HG03135 (cell line): ENCODE measurements around the gene SYNPO2.
"Not testable (repeated sequence)": the region's sequence is repeated elsewhere in the genome, so short reads cannot be mapped to it uniquely, and the experiment has no call there.

Experiments used
- ATAC-seq: cut with Tn5 transposase; IDR thresholded peaks from one replicate; pipeline ENCODE4 v1.9.1; 2021; ENCODE audit warnings: mild to moderate bottlenecking, moderate library complexity; ENCODE audit not compliant: unreplicated experiment

SYNPO2 gene

GRCh38 chr4:118997601-118998000 lies 108.9 kb downstream of the SYNPO2 start:
- ATAC-seq, result no peak

DNA sequence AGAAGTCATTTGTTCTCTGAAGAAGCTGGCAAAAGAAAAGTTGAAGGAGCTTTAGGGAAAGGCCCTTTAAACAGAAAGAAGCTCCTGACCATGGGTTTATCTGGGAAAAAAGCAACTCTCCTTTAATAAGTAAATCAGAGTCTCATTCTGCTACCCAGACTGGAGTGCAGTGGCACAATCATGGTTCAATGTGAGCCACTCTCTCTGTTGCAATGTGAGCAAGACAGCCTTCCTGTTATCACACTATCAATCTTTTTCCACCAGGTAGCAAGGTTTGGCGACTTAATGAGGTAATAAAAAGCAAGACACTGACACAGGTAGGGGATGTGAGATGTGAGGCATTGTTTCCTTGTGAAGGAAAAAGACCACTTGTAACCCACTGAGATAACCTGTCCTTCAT lies 111.3 kb downstream of the SYNPO2 start:
- ATAC-seq, result no peak

DNA sequence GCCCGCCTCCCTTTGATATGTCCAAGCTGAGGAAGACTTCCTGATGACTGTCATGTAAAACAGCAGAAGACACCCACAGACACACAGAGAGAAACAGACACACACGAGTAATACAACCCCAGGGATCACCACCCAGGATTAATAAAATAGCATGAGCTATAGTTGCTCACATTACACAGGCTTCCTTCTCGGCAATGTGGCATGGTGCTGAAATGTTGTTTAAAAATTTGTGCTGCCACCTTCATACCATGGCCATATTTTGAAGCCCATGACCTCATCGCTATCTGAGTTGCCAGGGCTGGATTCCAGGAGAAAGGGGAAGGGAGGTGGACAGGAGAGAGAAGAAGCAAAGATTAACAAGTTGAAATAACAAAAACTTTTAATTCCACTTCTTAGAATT lies 111.7 kb downstream of the SYNPO2 start:
- no peak for ATAC-seq

DNA sequence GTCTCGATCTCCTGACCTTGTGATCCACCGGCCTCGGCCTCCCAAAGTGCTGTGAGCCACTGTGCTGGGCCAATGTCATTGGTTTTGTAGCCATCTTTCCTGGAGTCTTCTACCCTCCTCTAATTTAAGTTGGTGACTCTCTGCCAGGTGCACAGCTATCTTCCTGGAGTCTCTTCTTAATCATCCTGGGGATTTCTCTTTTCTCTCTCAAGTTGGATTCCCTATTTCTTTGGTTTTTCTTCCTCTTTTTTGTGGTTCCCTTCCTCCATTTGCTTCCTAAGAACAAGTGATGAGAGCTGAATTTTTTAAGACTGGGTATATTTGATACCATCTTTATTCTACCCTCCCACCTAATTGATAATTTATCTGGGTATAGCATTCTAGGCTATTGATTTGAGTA lies 113.8 kb downstream of the SYNPO2 start:
- no peak for ATAC-seq

GRCh38 chr4:119003001-119003400 lies 114.3 kb downstream of the SYNPO2 start:
- not testable (repeated sequence) for ATAC-seq

- ATAC-seq, result no peak
These were observed 117.3 kb downstream of the SYNPO2 start for GRCh38 chr4:119005928-119006460.

GRCh38 chr4:119008761-119009160 lies 120.1 kb downstream of the SYNPO2 start:
- no peak for ATAC-seq

GRCh38 chr4:119010221-119010620 lies 121.6 kb downstream of the SYNPO2 start:
- not testable (repeated sequence) for ATAC-seq

- no peak for ATAC-seq
These were observed 122.4 kb downstream of the SYNPO2 start for GRCh38 chr4:119010909-119011606.

- no peak for ATAC-seq
These were observed 122.9 kb downstream of the SYNPO2 start for GRCh38 chr4:119011607-119011988.

GRCh38 chr4:119014658-119015057 lies 126.0 kb downstream of the SYNPO2 start:
- ATAC-seq, result no peak

DNA sequence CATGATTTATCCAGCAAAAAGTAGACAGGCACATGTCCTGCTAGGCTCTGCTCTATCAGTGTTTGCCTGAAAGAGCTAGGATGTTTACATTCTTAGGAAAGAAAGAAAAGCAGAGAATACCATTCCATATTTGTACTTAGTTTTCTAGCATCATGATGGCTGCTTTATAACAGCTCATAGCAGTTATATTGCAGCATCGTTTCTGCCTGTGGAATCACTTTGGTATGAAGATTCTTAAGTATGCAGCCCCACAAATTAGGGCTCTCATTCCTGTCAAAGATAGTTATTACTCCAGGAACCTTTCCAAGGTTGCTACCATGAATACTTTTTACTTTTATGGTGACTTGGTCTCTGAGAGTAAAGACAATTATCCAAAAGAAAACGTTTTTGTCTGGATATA lies 128.0 kb downstream of the SYNPO2 start:
- ATAC-seq, result no peak

DNA sequence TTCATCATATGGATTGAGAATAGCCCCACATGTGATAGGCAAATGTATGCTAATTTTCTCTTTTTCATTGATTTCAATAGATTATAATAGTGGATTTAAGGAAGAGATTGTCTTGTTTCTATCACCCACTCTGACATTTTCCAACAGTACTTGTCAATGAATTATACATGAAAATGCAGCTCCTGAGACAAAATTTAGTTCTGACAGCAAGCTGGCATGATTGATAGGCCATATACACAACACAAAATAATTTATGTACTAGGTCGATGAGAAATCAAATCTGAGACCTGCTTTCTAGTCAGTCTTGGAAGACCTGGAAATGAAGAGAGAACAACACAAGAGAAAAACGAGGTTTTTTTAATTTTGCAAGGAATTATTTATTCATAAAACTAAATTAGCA lies 129.0 kb downstream of the SYNPO2 start:
- ATAC-seq, result no peak

DNA sequence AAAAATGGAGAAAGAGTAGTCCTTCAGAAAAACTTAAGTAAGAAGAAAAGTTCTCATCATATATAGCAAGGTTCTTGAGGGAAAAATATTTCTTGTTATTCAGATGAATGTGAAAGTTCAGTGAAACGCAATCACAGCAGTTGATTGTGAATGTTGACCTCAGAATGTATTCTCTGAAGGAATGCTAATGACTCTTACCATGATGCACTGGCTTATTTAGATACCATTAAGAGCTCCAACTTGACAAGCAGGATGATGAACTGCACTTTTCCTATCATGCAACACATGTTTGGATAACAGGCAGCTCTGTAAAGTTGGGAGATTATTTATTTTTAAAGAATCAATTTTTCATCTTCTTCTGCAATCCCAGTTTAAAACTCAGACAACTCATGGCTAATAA lies 131.5 kb downstream of the SYNPO2 start:
- ATAC-seq, result no peak

DNA sequence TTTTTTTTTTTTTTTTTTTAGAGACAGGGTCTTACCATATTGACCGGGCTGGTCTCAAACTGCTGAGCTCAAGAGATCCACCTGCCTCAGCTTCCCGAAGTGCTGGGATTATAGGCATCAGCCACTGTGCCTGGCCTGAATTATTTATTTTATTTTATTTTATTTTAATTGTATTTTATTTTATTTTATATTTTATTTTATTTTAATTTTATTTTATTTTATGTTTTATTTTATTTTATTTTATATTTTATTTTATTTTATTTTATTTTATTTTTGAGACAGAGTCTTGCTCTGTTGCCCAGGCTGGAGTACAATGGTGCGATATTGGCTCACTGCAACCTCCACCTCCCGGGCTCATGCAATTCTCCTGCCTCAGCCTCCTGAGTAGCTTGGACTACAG lies 133.9 kb downstream of the SYNPO2 start:
- ATAC-seq, result not testable (repeated sequence)

DNA sequence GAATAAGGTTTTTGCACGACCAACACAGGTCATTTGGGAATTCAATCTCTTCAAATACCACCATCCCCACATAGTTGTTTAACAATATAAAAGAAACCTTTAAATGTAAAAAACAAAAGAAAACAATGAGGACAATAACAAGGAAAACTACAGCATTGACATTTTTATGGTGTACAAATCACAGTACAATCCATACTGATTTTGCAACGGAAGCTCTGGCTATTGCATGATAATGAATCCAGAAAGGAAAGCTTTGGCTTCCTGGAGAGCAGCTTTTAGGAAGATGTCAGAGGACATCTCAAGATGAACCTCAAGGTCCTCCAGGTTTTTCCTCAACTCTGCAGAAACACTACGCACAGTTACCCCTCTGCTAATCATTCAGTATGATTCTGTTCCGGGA lies 135.4 kb downstream of the SYNPO2 start:
- no peak for ATAC-seq

DNA sequence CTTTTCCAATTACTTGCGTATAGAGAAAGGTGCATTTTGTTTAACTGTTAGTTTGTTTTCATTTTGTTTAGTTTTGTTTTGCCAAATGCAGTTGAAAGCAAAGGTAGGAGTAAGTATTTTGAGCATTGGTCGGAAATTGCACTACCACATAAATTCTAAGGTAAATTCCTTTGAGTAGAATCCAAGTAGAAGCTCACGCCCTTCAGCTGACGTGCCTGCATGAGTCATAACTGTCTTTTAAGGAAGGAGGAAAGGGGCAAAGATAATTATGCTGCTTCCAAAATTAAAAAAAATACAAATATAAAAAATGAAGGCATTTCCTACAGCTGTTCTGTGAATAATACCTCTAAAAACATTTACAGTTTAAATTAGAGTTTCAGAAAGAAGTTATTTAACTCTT lies 136.8 kb downstream of the SYNPO2 start:
- ATAC-seq, result no peak

- ATAC-seq, result no peak
These were observed 137.4 kb downstream of the SYNPO2 start for GRCh38 chr4:119025916-119026661.

GRCh38 chr4:119026662-119027444 lies 138.2 kb downstream of the SYNPO2 start:
- ATAC-seq, result no peak

DNA sequence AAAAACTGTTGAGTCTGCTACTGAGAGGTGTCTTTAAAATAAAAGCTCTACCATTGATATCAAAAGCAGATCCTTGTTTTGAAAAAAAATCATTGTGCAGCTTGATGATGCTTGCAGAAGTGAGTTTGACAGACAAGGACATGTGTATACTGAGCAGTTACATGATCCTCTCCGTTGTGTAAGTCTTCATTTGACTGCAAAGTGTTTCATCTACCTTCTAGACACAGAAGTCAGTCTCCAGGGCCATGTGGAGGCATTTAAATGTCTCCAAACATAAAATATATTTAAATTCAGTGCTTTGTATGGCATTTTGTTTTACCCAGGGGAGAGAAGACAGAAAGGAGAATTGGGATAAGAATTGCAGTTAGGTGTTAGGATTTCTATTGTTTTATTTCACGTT lies 139.2 kb downstream of the SYNPO2 start:
- no peak for ATAC-seq

DNA sequence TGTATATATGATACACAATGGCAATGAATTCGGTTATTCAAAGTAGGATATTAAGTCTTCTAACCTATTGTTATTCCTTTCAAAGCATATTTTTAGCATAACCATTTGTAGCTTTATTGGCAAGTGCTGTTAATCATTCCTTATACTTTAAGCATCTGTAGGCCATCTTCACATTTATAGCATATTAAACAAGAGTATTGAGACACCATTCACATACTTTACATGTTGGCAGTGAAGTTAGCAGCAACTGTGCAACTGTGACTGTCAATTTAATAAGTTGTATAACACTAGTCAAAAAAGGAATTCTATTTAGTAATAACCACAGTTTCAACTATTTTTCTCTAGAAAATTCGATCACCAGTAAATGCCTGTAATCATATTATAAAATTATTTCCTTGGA lies 139.6 kb downstream of the SYNPO2 start:
- no peak for ATAC-seq
